GM12878 (cell line): ENCODE data around the gene PNMA6E. TPM values are rescaled to one million over a fixed set of nuclear protein-coding genes. Genes with fewer than 3 reads are reported as not detected.

Source experiments
- ATAC-seq: fragments of 200-7000 bp; cut with Tn5 transposase; 3 replicates; pipeline ENCODE4 v1.9.1; 2020; ENCODE audit warnings: mild to moderate bottlenecking, moderate library complexity
- BruUV-seq: library from RNA; stranded (reverse); fragments of 400-500 nt; replicated peaks from 2 replicates; lab custom pipeline; 2021; lab: Mats Ljungman, UMichigan
- CTCF ChIA-PET: fragments of 300-600 bp; sonication (Branson Sonifier 250); formaldehyde crosslinking; extraction: SDS; loops from one replicate; lab custom pipeline; 2021; ENCODE audit warnings: inconsistent platforms; lab: Yijun Ruan, JAX
- POLR2A ChIA-PET: fragments of 350-600 bp; formaldehyde crosslinking; extraction: SDS; loops from one replicate; lab custom pipeline; 2021; ENCODE audit warnings: inconsistent platforms; lab: Charles Lee
- RAD21 ChIA-PET: fragments of 300-600 bp; sonication (Branson Sonifier 250); formaldehyde crosslinking; loops from one replicate; lab custom pipeline; 2023; ENCODE audit warnings: antibody characterized with exemption; ENCODE audit not compliant: unreplicated experiment; lab: Charles Lee
- SMC1A ChIA-PET: fragments of 300-600 bp; sonication (Branson Sonifier 250); formaldehyde crosslinking; loops from one replicate; lab custom pipeline; 2023; ENCODE audit not compliant: unreplicated experiment, uncharacterized antibody; lab: Charles Lee
- DNase-seq: peaks from one replicate; pipeline ENCODE4 v3.0.0-alpha.2; 2011; ENCODE audit warnings: low read depth, low spot score
- FAIRE-seq: peaks from 3 replicates; lab custom pipeline; 2011; peaks lifted over from hg19 to GRCh38; lab: Jason Lieb, UNC
- H2AFZ ChIP-seq: 2 replicates; pipeline ENCODE4 v1.6.0; 2011; ENCODE audit warnings: low read depth, low read length, control low read depth; ENCODE audit not compliant: control insufficient read depth
- H3K27ac ChIP-seq: 2 replicates; pipeline ENCODE4 v1.5.1; 2011; ENCODE audit warnings: control low read depth; ENCODE audit not compliant: control insufficient read depth, insufficient read depth
- H3K27me3 ChIP-seq, 2 experiments: replicated peaks in 1 of 2; 2 replicates each; pipeline versions ENCODE4 v1.6.0 to v1.6.1; 2011; ENCODE audit warnings: low read length in 1 of 2; ENCODE audit not compliant: control insufficient read depth in 2 of 2, insufficient read depth in 2 of 2
- H3K36me3 ChIP-seq, 2 experiments: 2 replicates each; pipeline ENCODE4 v1.5.1; 2011; ENCODE audit warnings: low read length in 1 of 2; ENCODE audit not compliant: control insufficient read depth in 2 of 2, insufficient read depth in 2 of 2
- H3K4me1 ChIP-seq: 2 replicates; pipeline ENCODE4 v1.6.1; 2011; ENCODE audit warnings: mild to moderate bottlenecking, low read length, moderate library complexity, mixed read lengths; ENCODE audit not compliant: control insufficient read depth, insufficient read depth
- H3K4me2 ChIP-seq: 2 replicates; pipeline ENCODE4 v1.6.0; 2011; ENCODE audit warnings: control low read depth; ENCODE audit not compliant: control insufficient read depth, insufficient read depth
- H3K4me3 ChIP-seq: fragments of 200-600 bp; sonication (generic); 2 replicates; pipeline ENCODE4 v1.5.1; 2016
- H3K79me2 ChIP-seq: 2 replicates; pipeline ENCODE4 v1.6.0; 2011; ENCODE audit warnings: low read length; ENCODE audit not compliant: control insufficient read depth, insufficient read depth
- H3K9ac ChIP-seq: 2 replicates; pipeline ENCODE4 v1.8.0; 2011; ENCODE audit warnings: low read length, control low read depth, mixed read lengths; ENCODE audit not compliant: control insufficient read depth, insufficient read depth
- H3K9me3 ChIP-seq: replicated peaks from 3 replicates; pipeline ENCODE4 v1.5.1; 2011; ENCODE audit warnings: mild to moderate bottlenecking, low read length; ENCODE audit not compliant: control insufficient read depth, insufficient read depth
- H4K20me1 ChIP-seq: 2 replicates; pipeline ENCODE4 v1.6.0; 2011; ENCODE audit not compliant: control insufficient read depth, insufficient read depth
- CBX3 ChIP-seq: fragments of 200-600 bp; sonication (generic); IDR thresholded peaks from 2 replicates; pipeline ENCODE4 v1.6.1; 2016; ENCODE audit warnings: low read depth, borderline replicate concordance
- DPF2 ChIP-seq: fragments of 450-650 bp; IDR thresholded peaks from 2 replicates; pipeline ENCODE4 v1.6.1; 2017; ENCODE audit warnings: mild to moderate bottlenecking
- GATAD2B ChIP-seq: fragments of 450-650 bp; conservative IDR thresholded peaks from 2 replicates; pipeline ENCODE4 v1.6.1; 2017; ENCODE audit warnings: low read depth, mild to moderate bottlenecking, moderate library complexity
- IKZF1 ChIP-seq: fragments of 450-650 bp; conservative IDR thresholded peaks from 2 replicates; pipeline ENCODE4 v1.6.1; 2017; ENCODE audit warnings: antibody characterized with exemption, mild to moderate bottlenecking
- IKZF2 ChIP-seq, 2 experiments: fragments of 450-650 bp; IDR thresholded peaks; 2 replicates each; pipeline ENCODE4 v1.6.1; 2017; ENCODE audit warnings: mild to moderate bottlenecking in 2 of 2, moderate library complexity in 2 of 2
- POLR2AphosphoS5 ChIP-seq: IDR thresholded peaks from 2 replicates; pipeline ENCODE4 v1.6.1; 2011; ENCODE audit warnings: mild to moderate bottlenecking, low read length, inconsistent platforms
- POU2F2 ChIP-seq: IDR thresholded peaks from 3 replicates; pipeline ENCODE4 v1.6.1; 2011; ENCODE audit warnings: low read depth, mild to moderate bottlenecking, low read length, borderline replicate concordance
- RB1 ChIP-seq: fragments of 450-650 bp; formaldehyde crosslinking; IDR thresholded peaks from 2 replicates; pipeline ENCODE4 v1.6.1; 2017; ENCODE audit warnings: mild to moderate bottlenecking, borderline replicate concordance
- SIN3A ChIP-seq: IDR thresholded peaks from 2 replicates; pipeline ENCODE4 v1.6.1; 2012; ENCODE audit warnings: low read depth, low read length, improper control_type of control experiment
- SMAD1 ChIP-seq: fragments of 450-650 bp; IDR thresholded peaks from 2 replicates; pipeline ENCODE4 v1.6.1; 2018; ENCODE audit warnings: mild to moderate bottlenecking, low read depth; ENCODE audit not compliant: partially characterized antibody
- SMC3 ChIP-seq: IDR thresholded peaks from 2 replicates; pipeline ENCODE4 v1.6.1; 2011; ENCODE audit warnings: low read length, improper control_type of control experiment, borderline replicate concordance
- SP1 ChIP-seq: IDR thresholded peaks from one replicate; pipeline ENCODE4 v1.6.1; 2011; ENCODE audit warnings: low read depth, low read length
- SREBF2 ChIP-seq: IDR thresholded peaks from 2 replicates; pipeline ENCODE4 v1.6.1; 2012; ENCODE audit warnings: mild to moderate bottlenecking, low read length
- STAT1 ChIP-seq: fragments of 450-650 bp; conservative IDR thresholded peaks from 2 replicates; pipeline ENCODE4 v1.6.1; 2014; ENCODE audit warnings: antibody characterized with exemption, mild to moderate bottlenecking
- SUPT20H ChIP-seq: IDR thresholded peaks from 2 replicates; pipeline ENCODE4 v1.6.1; 2011; ENCODE audit warnings: low read depth, mild to moderate bottlenecking, low read length, moderate library complexity, borderline replicate concordance; ENCODE audit not compliant: control insufficient read depth
- ZNF384 ChIP-seq: IDR thresholded peaks from 2 replicates; pipeline ENCODE4 v1.6.1; 2012; ENCODE audit warnings: low read depth, mild to moderate bottlenecking, low read length, improper control_type of control experiment, borderline replicate concordance
- WGBS: methylation state at CpG from one replicate; pipeline ENCODE4 v1.1.6; 2016; ENCODE audit warnings: low lambda C conversion rate; ENCODE audit not compliant: insufficient replicate concordance, insufficient coverage; ENCODE audit errors: missing lambda C conversion rate; 5-methylcytosine and 5-hydroxymethylcytosine counted together
- in situ Hi-C: fragments of 300-500 bp; cut with MboI; formaldehyde crosslinking; loops from 9 replicates; pipeline ENCODE4 v1.14.3; 2018; ENCODE audit warnings: mixed read lengths
- intact Hi-C: fragments of 100-400 bp; cut with micrococcal nuclease; formaldehyde crosslinking; loops from one replicate; pipeline ENCODE4 v1.14.2; 2022; ENCODE audit not compliant: unreplicated experiment
- polyA plus RNA-seq, 11 experiments: library from polyadenylated mRNA; depleted of rRNA in 4 of 11; unstranded in 6 of 11; stranded (reverse) in 5 of 11; fragments of >200 nt; fragmentation: Nextera tagmentation in 4 of 11; fragmentation: Illumina TruSeq in 1 of 11; extraction: Ambion mirVana in 4 of 11; extraction: Trizol in 1 of 11; gene quantifications; 1 replicate in 1 of 11; 2 replicates in 10 of 11; pipeline versions ENCODE4 v1.2.1 to v1.2.3, GENCODE V29; 2011 to 2016; ENCODE audit warnings: inconsistent platforms in 2 of 11, missing spikeins in 2 of 11, low read depth in 1 of 11
- total RNA-seq, 4 experiments: library from RNA; depleted of rRNA in 3 of 4; stranded (reverse); fragments of >200 nt in 3 of 4; fragmentation: Illumina TruSeq in 1 of 4; extraction: Trizol in 1 of 4; gene quantifications; 2 replicates each; pipeline versions ENCODE4 v1.2.1 to v1.2.3, GENCODE V29; 2013 to 2021
- TF ChIP-seq, protein P1 (sequence below): fragments of 450-650 bp; IDR thresholded peaks from 2 replicates; pipeline ENCODE4 v1.6.1; 2017; ENCODE audit warnings: mild to moderate bottlenecking

The PNMA6E gene
- total and polyA plus RNA-seq, 10 of the 15 experiments (the other 5 are each of a cell fraction or from before 2014, with no cell fraction given) = not detected

DNA sequence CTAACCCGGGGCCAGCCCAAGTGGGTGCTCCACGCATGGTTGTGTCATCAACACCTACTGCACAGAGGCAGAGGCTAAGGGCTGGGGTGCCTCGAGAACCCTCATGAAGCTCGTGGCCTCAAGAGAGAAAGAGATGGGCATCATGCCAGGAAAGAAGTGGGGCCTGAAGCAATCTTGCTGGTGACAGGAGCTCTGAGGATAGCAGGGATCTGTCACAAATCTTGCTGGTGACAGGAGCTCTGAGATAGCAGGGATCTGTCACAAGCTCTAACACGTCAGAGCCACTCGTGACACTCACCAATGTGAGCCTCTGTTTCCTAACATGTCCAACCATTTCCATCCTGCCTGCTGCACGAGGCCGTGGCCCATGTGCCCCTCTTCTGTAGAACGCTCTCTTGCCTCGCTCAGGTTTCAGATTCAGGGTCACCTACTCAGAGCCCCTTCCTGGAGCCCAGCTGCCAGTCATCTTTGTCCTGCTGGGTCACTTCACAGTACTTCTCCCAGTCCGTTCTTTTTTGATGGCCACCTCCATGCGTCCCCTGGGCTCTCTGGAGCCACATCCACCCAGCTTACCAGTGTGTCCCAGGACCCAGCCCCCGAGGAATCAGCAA is 21.1 kb downstream of the PNMA6E start:
- in situ Hi-C loops = no loop called here
- ATAC-seq (no peak), FAIRE-seq (no peak)

DNA sequence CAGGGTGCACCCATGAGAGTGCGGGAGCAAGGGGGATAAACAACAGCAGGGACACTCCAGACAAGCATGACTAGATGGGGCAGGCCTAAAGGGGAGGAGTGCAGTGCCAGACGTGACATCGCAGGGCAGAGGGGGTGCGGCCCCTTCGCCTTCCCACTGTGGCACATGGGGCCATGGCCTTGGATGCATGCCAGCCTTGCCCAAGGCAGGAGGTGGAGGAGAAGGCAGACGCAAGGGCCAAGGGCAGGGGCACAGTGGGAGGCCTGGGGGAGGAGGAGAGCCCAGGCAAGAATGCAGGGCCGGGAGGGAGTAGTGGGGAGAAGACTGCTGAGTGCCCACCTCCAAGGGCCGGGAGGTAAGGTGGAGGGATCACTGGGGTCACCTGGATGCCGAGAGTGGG is 21.6 kb downstream of the PNMA6E start:
- POLR2A ChIA-PET = no interaction called here
- Histone ChIP-seq H3K9me3 (no peaks in the 10 kb centered on the region; the same call in 2 of the 3 replicates), H3K4me1 (no peaks in the 10 kb centered on the region), H2AFZ (no peak overlapping the region), H3K36me3 (no peaks in the 10 kb centered on the region), H3K9ac (no peak overlapping the region), H3K4me2 (no peak overlapping the region), H4K20me1 (no peaks in the 10 kb centered on the region), H3K27me3 (no peaks in the 10 kb centered on the region), H3K27ac (no peak overlapping the region), H3K4me3 (no peak overlapping the region), H3K79me2 (no peaks in the 10 kb centered on the region)
- ATAC-seq (no peak), FAIRE-seq (no peak), DNase-seq (no peak)
- CTCF ChIA-PET = no interaction called here
- intact Hi-C loops = no loop called here
- RAD21 ChIA-PET = no interaction called here
- in situ Hi-C loops = no loop called here
- SMC1A ChIA-PET = no interaction called here
- no TSS peak for BruUV-seq
- WGBS = 39% methylated on average over 9 of the region's 9 CpGs
- TF ChIP-seq POLR2AphosphoS5 (no peak), SIN3A (no peak), CBX3 (no peak), POU2F2 (no peak), GATAD2B (no peak), SMC3 (no peak), IKZF1 (no peak), SP1 (no peak), STAT1 (no peak), IKZF2 (IDR thresholded peaks at IDR 0.05) (no peak), ZNF384 (no peak), SMAD1 (no peak), DPF2 (no peak)
- TF ChIP-seq, protein P1, sequence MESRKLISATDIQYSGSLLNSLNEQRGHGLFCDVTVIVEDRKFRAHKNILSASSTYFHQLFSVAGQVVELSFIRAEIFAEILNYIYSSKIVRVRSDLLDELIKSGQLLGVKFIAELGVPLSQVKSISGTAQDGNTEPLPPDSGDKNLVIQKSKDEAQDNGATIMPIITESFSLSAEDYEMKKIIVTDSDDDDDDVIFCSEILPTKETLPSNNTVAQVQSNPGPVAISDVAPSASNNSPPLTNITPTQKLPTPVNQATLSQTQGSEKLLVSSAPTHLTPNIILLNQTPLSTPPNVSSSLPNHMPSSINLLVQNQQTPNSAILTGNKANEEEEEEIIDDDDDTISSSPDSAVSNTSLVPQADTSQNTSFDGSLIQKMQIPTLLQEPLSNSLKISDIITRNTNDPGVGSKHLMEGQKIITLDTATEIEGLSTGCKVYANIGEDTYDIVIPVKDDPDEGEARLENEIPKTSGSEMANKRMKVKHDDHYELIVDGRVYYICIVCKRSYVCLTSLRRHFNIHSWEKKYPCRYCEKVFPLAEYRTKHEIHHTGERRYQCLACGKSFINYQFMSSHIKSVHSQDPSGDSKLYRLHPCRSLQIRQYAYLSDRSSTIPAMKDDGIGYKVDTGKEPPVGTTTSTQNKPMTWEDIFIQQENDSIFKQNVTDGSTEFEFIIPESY = no peak

More for the DNA sequence above, 21.1 kb downstream of the PNMA6E start:
- H3K4me1 ChIP-seq = no peaks in the 10 kb centered on the region
- RAD21 ChIA-PET = no interaction called here
- no peak overlapping the region for H2AFZ ChIP-seq
- H3K4me2 ChIP-seq = no peak overlapping the region
- SMC1A ChIA-PET = no interaction called here
- 23% methylated on average over 13 of the region's 13 CpGs for WGBS
- TF ChIP-seq SUPT20H = no peak
- no peak for TF ChIP-seq SREBF2
- no peak for TF ChIP-seq RB1
- no TSS peak for BruUV-seq
- CTCF ChIA-PET = no interaction called here
- no peaks in the 10 kb centered on the region; the same call in 2 of the 3 replicates for H3K9me3 ChIP-seq
- intact Hi-C loops = no loop called here
- no peak for DNase-seq
- H4K20me1 ChIP-seq = no peaks in the 10 kb centered on the region
- no peaks in the 10 kb centered on the region for H3K36me3 ChIP-seq
- H3K79me2 ChIP-seq = no peaks in the 10 kb centered on the region
- H3K9ac ChIP-seq = no peak overlapping the region
- H3K27me3 ChIP-seq = no peaks in the 10 kb centered on the region
- no peak overlapping the region for H3K4me3 ChIP-seq
- H3K27ac ChIP-seq = no peak overlapping the region
- POLR2A ChIA-PET = no interaction called here
